ENCODE data around the gene ATG10. TPM values are rescaled to one million over a fixed set of nuclear protein-coding genes. Genes with fewer than 3 reads are reported as not detected.

Gene ATG10
- total RNA-seq, 1 experiment from 2014 or later = 12.2 TPM

DNA sequence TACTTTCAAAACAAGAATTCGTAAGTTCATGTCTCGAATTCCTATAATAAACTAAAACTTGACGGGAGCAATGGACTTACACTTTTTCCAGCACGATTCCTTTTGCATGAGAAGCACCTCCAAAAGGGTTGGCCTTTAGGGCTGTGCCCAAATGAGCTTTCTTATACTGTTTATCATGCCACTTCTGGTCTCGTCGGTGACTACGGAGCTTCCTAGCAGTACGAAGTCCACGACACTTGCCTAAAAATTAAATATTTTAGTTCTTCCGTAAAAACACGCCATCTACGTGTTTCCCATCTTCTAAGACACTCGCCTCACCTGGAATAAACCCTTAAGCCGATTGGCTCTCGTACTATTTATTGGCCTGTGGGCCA is 305.8 kb downstream of the ATG10 start (continued):
- TF ChIP-seq, protein P1, sequence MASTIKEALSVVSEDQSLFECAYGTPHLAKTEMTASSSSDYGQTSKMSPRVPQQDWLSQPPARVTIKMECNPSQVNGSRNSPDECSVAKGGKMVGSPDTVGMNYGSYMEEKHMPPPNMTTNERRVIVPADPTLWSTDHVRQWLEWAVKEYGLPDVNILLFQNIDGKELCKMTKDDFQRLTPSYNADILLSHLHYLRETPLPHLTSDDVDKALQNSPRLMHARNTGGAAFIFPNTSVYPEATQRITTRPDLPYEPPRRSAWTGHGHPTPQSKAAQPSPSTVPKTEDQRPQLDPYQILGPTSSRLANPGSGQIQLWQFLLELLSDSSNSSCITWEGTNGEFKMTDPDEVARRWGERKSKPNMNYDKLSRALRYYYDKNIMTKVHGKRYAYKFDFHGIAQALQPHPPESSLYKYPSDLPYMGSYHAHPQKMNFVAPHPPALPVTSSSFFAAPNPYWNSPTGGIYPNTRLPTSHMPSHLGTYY (CRISPR knock-in tag; IDR thresholded peaks at IDR 0.05) = peak; percentile 83; the same call in 1 of the 2 replicates
- no peak for TF ChIP-seq NFYB (CRISPR knock-in tag; conservative IDR thresholded peaks at IDR 0.05; ENCODE audit: low read depth)
- TF ChIP-seq, protein P2, sequence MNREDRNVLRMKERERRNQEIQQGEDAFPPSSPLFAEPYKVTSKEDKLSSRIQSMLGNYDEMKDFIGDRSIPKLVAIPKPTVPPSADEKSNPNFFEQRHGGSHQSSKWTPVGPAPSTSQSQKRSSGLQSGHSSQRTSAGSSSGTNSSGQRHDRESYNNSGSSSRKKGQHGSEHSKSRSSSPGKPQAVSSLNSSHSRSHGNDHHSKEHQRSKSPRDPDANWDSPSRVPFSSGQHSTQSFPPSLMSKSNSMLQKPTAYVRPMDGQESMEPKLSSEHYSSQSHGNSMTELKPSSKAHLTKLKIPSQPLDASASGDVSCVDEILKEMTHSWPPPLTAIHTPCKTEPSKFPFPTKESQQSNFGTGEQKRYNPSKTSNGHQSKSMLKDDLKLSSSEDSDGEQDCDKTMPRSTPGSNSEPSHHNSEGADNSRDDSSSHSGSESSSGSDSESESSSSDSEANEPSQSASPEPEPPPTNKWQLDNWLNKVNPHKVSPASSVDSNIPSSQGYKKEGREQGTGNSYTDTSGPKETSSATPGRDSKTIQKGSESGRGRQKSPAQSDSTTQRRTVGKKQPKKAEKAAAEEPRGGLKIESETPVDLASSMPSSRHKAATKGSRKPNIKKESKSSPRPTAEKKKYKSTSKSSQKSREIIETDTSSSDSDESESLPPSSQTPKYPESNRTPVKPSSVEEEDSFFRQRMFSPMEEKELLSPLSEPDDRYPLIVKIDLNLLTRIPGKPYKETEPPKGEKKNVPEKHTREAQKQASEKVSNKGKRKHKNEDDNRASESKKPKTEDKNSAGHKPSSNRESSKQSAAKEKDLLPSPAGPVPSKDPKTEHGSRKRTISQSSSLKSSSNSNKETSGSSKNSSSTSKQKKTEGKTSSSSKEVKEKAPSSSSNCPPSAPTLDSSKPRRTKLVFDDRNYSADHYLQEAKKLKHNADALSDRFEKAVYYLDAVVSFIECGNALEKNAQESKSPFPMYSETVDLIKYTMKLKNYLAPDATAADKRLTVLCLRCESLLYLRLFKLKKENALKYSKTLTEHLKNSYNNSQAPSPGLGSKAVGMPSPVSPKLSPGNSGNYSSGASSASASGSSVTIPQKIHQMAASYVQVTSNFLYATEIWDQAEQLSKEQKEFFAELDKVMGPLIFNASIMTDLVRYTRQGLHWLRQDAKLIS (CRISPR knock-in tag; IDR thresholded peaks at IDR 0.05; ENCODE audit: borderline replicate concordance) = no peak

DNA sequence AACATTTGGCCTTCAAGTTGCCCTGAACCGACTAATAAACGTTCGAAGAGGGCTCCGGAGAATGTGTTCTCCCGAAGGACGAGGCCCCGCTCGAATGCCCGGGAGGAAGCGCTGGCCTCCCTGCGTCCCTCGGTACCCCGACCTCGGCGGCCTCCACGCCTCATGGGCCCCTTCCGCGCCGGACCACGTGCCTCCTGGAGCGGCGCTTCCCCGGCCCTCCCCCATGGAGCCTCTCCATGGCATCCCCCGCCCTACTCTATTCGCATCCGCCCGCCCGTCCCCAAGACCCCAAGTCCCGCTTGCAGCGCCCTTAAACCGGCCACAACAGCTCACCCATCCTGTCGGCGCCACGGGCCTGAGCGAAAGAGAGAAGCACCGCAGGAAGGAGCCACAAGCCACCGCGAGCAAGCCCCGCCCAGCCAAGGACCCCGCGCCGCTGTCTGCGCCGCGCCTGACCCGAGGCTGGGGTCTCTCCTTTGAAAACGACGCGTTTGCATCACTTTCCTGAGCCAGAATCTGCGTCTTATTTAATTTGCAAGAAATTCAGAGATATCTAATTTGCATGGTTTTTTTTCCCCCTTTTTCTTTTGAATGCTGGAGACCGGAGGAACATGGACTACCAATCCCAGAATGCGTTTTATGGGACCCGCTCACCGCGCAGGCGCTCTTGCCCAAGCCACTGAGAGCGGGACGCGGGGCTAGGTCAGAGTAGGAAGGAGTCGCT is 306.3 kb downstream of the ATG10 start, which contains the start of gene RPS23:
Gene RPS23 (minus strand): TSS at position 368 of the 724 bp plus-strand sequence. CDS start 31 bp downstream, at position 337.
- CTCF ChIA-PET = interaction anchor here (0.9 kb wide), 1 partner anchor 33 kb away, joined by 3 read pairs; no protein-coding TSS in a partner anchor
- H3K9me3 Mint-ChIP-seq = no peaks in the 10 kb centered on the region
- H3K4me3 Mint-ChIP-seq = peak within 1 kb of the TSS; percentile 93
- TF ChIP-seq, protein P3, sequence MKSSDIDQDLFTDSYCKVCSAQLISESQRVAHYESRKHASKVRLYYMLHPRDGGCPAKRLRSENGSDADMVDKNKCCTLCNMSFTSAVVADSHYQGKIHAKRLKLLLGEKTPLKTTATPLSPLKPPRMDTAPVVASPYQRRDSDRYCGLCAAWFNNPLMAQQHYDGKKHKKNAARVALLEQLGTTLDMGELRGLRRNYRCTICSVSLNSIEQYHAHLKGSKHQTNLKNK (CRISPR knock-in tag; IDR thresholded peaks at IDR 0.05) = no peak
- no peak for TF ChIP-seq ZNF317 (CRISPR knock-in tag; IDR thresholded peaks at IDR 0.05; ENCODE audit: borderline replicate concordance, low read depth)
- TF ChIP-seq, protein P4, sequence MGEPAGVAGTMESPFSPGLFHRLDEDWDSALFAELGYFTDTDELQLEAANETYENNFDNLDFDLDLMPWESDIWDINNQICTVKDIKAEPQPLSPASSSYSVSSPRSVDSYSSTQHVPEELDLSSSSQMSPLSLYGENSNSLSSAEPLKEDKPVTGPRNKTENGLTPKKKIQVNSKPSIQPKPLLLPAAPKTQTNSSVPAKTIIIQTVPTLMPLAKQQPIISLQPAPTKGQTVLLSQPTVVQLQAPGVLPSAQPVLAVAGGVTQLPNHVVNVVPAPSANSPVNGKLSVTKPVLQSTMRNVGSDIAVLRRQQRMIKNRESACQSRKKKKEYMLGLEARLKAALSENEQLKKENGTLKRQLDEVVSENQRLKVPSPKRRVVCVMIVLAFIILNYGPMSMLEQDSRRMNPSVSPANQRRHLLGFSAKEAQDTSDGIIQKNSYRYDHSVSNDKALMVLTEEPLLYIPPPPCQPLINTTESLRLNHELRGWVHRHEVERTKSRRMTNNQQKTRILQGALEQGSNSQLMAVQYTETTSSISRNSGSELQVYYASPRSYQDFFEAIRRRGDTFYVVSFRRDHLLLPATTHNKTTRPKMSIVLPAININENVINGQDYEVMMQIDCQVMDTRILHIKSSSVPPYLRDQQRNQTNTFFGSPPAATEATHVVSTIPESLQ (CRISPR knock-in tag; IDR thresholded peaks at IDR 0.05) = no peak
- TF ChIP-seq OVOL2 (CRISPR knock-in tag; IDR thresholded peaks at IDR 0.05; ENCODE audit: borderline replicate concordance) = no peak
- TF ChIP-seq, protein P5, sequence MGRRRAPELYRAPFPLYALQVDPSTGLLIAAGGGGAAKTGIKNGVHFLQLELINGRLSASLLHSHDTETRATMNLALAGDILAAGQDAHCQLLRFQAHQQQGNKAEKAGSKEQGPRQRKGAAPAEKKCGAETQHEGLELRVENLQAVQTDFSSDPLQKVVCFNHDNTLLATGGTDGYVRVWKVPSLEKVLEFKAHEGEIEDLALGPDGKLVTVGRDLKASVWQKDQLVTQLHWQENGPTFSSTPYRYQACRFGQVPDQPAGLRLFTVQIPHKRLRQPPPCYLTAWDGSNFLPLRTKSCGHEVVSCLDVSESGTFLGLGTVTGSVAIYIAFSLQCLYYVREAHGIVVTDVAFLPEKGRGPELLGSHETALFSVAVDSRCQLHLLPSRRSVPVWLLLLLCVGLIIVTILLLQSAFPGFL (CRISPR knock-in tag; IDR thresholded peaks at IDR 0.05; ENCODE audit: borderline replicate concordance) = no peak
- TF ChIP-seq KAT7 (CRISPR knock-in tag; IDR thresholded peaks at IDR 0.05; ENCODE audit: borderline replicate concordance) = 0 out of 2 replicates have a peak, but pooled peaks have one; percentile 77
- TF ChIP-seq SMAD4 (CRISPR knock-in tag; IDR thresholded peaks at IDR 0.05) = no peak
- no peak for TF ChIP-seq FOXK1 (CRISPR knock-in tag; IDR thresholded peaks at IDR 0.05)
- TF ChIP-seq MLX (CRISPR knock-in tag; IDR thresholded peaks at IDR 0.05) = no peak
- no peak for TF ChIP-seq ZNF138 (CRISPR knock-in tag; conservative IDR thresholded peaks at IDR 0.05)
- 0 out of 2 replicates have a peak, but pooled peaks have one; percentile 40 for TF ChIP-seq TEAD1 (CRISPR knock-in tag; IDR thresholded peaks at IDR 0.05)
- TF ChIP-seq PRRX2 (CRISPR knock-in tag; IDR thresholded peaks at IDR 0.05) = no peak
- TF ChIP-seq, protein P6, sequence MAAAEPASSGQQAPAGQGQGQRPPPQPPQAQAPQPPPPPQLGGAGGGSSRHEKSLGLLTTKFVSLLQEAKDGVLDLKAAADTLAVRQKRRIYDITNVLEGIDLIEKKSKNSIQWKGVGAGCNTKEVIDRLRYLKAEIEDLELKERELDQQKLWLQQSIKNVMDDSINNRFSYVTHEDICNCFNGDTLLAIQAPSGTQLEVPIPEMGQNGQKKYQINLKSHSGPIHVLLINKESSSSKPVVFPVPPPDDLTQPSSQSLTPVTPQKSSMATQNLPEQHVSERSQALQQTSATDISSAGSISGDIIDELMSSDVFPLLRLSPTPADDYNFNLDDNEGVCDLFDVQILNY (CRISPR knock-in tag; IDR thresholded peaks at IDR 0.05) = peak; percentile 50; the same call in 1 of the 2 replicates
- TF ChIP-seq, protein P7, sequence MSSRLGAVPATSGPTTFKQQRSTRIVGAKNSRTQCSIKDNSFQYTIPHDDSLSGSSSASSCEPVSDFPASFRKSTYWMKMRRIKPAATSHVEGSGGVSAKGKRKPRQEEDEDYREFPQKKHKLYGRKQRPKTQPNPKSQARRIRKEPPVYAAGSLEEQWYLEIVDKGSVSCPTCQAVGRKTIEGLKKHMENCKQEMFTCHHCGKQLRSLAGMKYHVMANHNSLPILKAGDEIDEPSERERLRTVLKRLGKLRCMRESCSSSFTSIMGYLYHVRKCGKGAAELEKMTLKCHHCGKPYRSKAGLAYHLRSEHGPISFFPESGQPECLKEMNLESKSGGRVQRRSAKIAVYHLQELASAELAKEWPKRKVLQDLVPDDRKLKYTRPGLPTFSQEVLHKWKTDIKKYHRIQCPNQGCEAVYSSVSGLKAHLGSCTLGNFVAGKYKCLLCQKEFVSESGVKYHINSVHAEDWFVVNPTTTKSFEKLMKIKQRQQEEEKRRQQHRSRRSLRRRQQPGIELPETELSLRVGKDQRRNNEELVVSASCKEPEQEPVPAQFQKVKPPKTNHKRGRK (CRISPR knock-in tag; IDR thresholded peaks at IDR 0.05; ENCODE audit: borderline replicate concordance) = no peak
- TF ChIP-seq HMGA2 (CRISPR knock-in tag; IDR thresholded peaks at IDR 0.05) = no peak
- TF ChIP-seq MAX (CRISPR knock-in tag; IDR thresholded peaks at IDR 0.05) = peak; percentile 81
- TF ChIP-seq ZNF121 (CRISPR knock-in tag; IDR thresholded peaks at IDR 0.05) = no peak
- TF ChIP-seq MYBL2 (CRISPR knock-in tag; IDR thresholded peaks at IDR 0.05) = peak; percentile 19; the same call in 1 of the 2 replicates
- TF ChIP-seq ZNF263 (CRISPR knock-in tag; IDR thresholded peaks at IDR 0.05; ENCODE audit: low read depth) = no peak

More for the DNA sequence above, 306.3 kb downstream of the ATG10 start, which contains the start of gene RPS23:
- peak; percentile 68 for ATAC-seq
- POLR2A ChIA-PET = interaction anchor here (0.6 to 2.5 kb wide), 4 partner anchors 16 to 1938 kb away, joined by 3 to 14 read pairs (median 4); no protein-coding TSS in a partner anchor
- Mint-ChIP-seq H3K27ac (peak within 1 kb of the TSS; percentile 99), H3K27me3 (ENCODE audit: low read depth) (no peaks in the 10 kb centered on the region), H3K36me3 (peaks cover 36% of the 10 kb centered on the region), H3K4me1 (peaks cover 36% of the 10 kb centered on the region)
- DNase-seq (ENCODE audit: low spot score) = peak; percentile 81

Measured in WTC11 (cell line).